ENCODE results near the gene PCDH8.

DNA sequence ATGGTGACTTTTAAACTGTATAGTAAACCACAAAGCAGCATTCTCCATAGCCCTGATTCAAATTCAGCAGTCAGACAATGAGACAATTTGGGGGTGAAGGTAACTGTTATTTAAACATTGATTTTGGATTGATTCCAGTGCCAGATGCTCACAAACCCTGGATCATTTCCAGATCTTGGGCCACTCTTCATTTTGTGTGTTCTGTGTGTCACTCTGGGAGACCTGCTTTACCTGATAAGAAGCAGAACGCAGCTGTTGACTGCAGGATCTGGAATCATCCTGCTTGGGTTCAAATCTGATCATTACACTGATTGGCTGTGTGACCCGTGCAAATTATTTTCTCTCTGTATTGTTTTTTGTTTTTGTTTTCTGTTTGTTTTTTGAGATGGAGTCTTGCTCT lies 4.0 kb upstream of the PCDH8 start:
- TF ChIP-seq POLR2A (IDR thresholded peaks at IDR 0.05; ENCODE audit: low read depth) (no peak), CTCF (IDR thresholded peaks at IDR 0.05) (no peak)

Measured in esophagus muscularis mucosa (tissue), 3 donors.